NB4 (cell line): Measurements from ENCODE around the gene CFAP65.

Source experiments
- CTCF ChIP-seq: IDR thresholded peaks from one replicate; pipeline ENCODE4 v1.5.1; 2012; ENCODE audit warnings: low read depth, low read length
- MYC ChIP-seq: IDR thresholded peaks from 2 replicates; pipeline ENCODE4 v1.6.1; 2011; ENCODE audit warnings: low read depth, low read length
- POLR2A ChIP-seq: IDR thresholded peaks from 2 replicates; pipeline ENCODE4 v1.6.1; 2011; ENCODE audit warnings: mild to moderate bottlenecking; ENCODE audit not compliant: insufficient read length; ENCODE audit errors: extremely low read depth

GRCh38 chr2:219065484-219065883 is 24.2 kb upstream of the CFAP65 start:
- TF ChIP-seq CTCF = no peak
- TF ChIP-seq POLR2A = no peak
- TF ChIP-seq MYC = no peak
